ENCODE data around the gene C21orf58.

DNA sequence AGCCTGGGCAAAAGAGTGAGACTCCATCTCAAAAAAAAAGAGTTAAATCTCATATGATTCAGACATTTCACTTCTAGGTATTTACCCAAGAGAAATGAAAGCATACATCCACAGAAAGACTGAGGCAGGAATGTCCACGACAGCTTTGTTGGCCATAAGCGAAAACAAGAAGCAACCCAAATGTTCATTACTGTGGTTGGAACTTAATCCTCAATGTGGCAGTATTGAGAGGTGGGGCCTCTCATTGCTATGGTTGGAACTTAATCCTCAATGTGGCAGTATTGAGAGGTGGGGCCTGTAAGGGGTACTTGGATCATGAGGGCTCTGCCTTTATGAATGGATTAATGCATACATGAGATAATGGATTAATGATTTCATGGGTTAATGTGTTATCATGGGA lies 15.2 kb downstream of the C21orf58 start:
- TF ChIP-seq, protein P1, sequence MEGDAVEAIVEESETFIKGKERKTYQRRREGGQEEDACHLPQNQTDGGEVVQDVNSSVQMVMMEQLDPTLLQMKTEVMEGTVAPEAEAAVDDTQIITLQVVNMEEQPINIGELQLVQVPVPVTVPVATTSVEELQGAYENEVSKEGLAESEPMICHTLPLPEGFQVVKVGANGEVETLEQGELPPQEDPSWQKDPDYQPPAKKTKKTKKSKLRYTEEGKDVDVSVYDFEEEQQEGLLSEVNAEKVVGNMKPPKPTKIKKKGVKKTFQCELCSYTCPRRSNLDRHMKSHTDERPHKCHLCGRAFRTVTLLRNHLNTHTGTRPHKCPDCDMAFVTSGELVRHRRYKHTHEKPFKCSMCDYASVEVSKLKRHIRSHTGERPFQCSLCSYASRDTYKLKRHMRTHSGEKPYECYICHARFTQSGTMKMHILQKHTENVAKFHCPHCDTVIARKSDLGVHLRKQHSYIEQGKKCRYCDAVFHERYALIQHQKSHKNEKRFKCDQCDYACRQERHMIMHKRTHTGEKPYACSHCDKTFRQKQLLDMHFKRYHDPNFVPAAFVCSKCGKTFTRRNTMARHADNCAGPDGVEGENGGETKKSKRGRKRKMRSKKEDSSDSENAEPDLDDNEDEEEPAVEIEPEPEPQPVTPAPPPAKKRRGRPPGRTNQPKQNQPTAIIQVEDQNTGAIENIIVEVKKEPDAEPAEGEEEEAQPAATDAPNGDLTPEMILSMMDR (IDR thresholded peaks at IDR 0.05) = no peak
- TF ChIP-seq EP300 (IDR thresholded peaks at IDR 0.05) (no peak), POLR2A (IDR thresholded peaks at IDR 0.05) (no peak), POLR2AphosphoS5 (IDR thresholded peaks at IDR 0.05) (no peak)
